ENCODE data around the gene LRRC61.

Gene LRRC61

DNA sequence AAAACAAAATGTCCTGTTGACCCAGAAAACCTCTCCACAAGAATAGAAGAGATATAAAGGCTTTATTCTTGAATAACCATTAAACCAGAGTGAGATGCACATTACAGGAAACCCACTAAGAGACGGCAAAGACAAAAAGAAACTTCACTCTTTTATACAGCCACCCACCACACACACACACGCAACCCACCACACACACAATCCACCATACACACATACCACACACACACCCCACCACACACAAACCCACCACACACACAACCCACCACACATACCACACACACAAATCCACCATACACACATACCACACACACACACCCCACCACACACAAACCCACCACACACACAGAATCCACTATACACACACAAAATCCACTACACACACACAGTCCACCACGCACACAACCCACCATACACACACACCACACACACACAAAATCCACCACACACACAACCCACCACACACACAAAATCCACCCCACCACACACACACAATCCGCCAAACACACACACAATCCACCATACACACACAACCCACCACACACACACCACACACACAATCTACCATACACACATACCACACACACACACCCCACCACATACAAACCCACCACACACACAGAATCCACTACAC, 36.0 kb downstream of the LRRC61 start (continued):
- TF ChIP-seq, protein P1, sequence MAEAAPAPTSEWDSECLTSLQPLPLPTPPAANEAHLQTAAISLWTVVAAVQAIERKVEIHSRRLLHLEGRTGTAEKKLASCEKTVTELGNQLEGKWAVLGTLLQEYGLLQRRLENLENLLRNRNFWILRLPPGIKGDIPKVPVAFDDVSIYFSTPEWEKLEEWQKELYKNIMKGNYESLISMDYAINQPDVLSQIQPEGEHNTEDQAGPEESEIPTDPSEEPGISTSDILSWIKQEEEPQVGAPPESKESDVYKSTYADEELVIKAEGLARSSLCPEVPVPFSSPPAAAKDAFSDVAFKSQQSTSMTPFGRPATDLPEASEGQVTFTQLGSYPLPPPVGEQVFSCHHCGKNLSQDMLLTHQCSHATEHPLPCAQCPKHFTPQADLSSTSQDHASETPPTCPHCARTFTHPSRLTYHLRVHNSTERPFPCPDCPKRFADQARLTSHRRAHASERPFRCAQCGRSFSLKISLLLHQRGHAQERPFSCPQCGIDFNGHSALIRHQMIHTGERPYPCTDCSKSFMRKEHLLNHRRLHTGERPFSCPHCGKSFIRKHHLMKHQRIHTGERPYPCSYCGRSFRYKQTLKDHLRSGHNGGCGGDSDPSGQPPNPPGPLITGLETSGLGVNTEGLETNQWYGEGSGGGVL (tag by site-specific recombination; IDR thresholded peaks at IDR 0.05): no peak
- TF ChIP-seq KLF8 (tag by site-specific recombination; IDR thresholded peaks at IDR 0.05) (no peak), EGR2 (tag by site-specific recombination; IDR thresholded peaks at IDR 0.05; ENCODE audit: low read depth) (peak; percentile 57), ZNF707 (tag by site-specific recombination; IDR thresholded peaks at IDR 0.05) (no peak; the same call in 1 of the 2 replicates), ZNF629 (tag by site-specific recombination; IDR thresholded peaks at IDR 0.05) (no peak), SETDB1 (IDR thresholded peaks at IDR 0.05; ENCODE audit: insufficient read length, low read length) (no peak), ZNF837 (tag by site-specific recombination; IDR thresholded peaks at IDR 0.05) (no peak), ZNF391 (tag by site-specific recombination; IDR thresholded peaks at IDR 0.05; ENCODE audit: borderline replicate concordance, low read depth) (0 out of 2 replicates have a peak, but pooled peaks have one; percentile 18), ZNF600 (tag by site-specific recombination; IDR thresholded peaks at IDR 0.05) (no peak), ZNF37A (tag by site-specific recombination; IDR thresholded peaks at IDR 0.05) (no peak), ZNF529 (tag by site-specific recombination; IDR thresholded peaks at IDR 0.05; ENCODE audit: insufficient replicate concordance) (no peak), ZNF146 (tag by site-specific recombination; IDR thresholded peaks at IDR 0.05) (0 out of 2 replicates have a peak, but pooled peaks have one; percentile 6), ZNF701 (tag by site-specific recombination; IDR thresholded peaks at IDR 0.05) (no peak), ZNF2 (tag by site-specific recombination; IDR thresholded peaks at IDR 0.05) (peak; percentile 41; the same call in 1 of the 2 replicates), ZIC2 (tag by site-specific recombination; IDR thresholded peaks at IDR 0.05) (no peak), ZNF777 (tag by site-specific recombination; IDR thresholded peaks at IDR 0.05; ENCODE audit: borderline replicate concordance) (no peak), HOXC10 (CRISPR knock-in tag; IDR thresholded peaks at IDR 0.05) (no peak), ZNF473 (tag by site-specific recombination; IDR thresholded peaks at IDR 0.05) (0 out of 2 replicates have a peak, but pooled peaks have one; percentile 23), ZNF670 (tag by site-specific recombination; IDR thresholded peaks at IDR 0.05; ENCODE audit: low read depth) (0 out of 2 replicates have a peak, but pooled peaks have one; percentile 55), ZNF223 (tag by site-specific recombination; IDR thresholded peaks at IDR 0.05) (no peak), ZNF16 (tag by site-specific recombination; IDR thresholded peaks at IDR 0.05; ENCODE audit: low read depth) (no peak), ZNF776 (tag by site-specific recombination; IDR thresholded peaks at IDR 0.05; ENCODE audit: borderline replicate concordance) (no peak), ZNF302 (tag by site-specific recombination; IDR thresholded peaks at IDR 0.05; ENCODE audit: low read depth) (no peak)
- TF ChIP-seq, protein P2, sequence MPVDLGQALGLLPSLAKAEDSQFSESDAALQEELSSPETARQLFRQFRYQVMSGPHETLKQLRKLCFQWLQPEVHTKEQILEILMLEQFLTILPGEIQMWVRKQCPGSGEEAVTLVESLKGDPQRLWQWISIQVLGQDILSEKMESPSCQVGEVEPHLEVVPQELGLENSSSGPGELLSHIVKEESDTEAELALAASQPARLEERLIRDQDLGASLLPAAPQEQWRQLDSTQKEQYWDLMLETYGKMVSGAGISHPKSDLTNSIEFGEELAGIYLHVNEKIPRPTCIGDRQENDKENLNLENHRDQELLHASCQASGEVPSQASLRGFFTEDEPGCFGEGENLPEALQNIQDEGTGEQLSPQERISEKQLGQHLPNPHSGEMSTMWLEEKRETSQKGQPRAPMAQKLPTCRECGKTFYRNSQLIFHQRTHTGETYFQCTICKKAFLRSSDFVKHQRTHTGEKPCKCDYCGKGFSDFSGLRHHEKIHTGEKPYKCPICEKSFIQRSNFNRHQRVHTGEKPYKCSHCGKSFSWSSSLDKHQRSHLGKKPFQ (tag by site-specific recombination; IDR thresholded peaks at IDR 0.05): peak; percentile 24; the same call in 1 of the 2 replicates
- TF ChIP-seq, protein P3, sequence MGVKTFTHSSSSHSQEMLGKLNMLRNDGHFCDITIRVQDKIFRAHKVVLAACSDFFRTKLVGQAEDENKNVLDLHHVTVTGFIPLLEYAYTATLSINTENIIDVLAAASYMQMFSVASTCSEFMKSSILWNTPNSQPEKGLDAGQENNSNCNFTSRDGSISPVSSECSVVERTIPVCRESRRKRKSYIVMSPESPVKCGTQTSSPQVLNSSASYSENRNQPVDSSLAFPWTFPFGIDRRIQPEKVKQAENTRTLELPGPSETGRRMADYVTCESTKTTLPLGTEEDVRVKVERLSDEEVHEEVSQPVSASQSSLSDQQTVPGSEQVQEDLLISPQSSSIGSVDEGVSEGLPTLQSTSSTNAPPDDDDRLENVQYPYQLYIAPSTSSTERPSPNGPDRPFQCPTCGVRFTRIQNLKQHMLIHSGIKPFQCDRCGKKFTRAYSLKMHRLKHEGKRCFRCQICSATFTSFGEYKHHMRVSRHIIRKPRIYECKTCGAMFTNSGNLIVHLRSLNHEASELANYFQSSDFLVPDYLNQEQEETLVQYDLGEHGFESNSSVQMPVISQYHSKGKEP (tag by site-specific recombination; IDR thresholded peaks at IDR 0.05): no peak
- TF ChIP-seq, protein P4, sequence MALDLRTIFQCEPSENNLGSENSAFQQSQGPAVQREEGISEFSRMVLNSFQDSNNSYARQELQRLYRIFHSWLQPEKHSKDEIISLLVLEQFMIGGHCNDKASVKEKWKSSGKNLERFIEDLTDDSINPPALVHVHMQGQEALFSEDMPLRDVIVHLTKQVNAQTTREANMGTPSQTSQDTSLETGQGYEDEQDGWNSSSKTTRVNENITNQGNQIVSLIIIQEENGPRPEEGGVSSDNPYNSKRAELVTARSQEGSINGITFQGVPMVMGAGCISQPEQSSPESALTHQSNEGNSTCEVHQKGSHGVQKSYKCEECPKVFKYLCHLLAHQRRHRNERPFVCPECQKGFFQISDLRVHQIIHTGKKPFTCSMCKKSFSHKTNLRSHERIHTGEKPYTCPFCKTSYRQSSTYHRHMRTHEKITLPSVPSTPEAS (tag by site-specific recombination; IDR thresholded peaks at IDR 0.05): peak; percentile 19; the same call in 1 of the 2 replicates
- TF ChIP-seq, protein P5, sequence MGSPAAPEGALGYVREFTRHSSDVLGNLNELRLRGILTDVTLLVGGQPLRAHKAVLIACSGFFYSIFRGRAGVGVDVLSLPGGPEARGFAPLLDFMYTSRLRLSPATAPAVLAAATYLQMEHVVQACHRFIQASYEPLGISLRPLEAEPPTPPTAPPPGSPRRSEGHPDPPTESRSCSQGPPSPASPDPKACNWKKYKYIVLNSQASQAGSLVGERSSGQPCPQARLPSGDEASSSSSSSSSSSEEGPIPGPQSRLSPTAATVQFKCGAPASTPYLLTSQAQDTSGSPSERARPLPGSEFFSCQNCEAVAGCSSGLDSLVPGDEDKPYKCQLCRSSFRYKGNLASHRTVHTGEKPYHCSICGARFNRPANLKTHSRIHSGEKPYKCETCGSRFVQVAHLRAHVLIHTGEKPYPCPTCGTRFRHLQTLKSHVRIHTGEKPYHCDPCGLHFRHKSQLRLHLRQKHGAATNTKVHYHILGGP (tag by site-specific recombination; IDR thresholded peaks at IDR 0.05): no peak
- TF ChIP-seq, protein P6, sequence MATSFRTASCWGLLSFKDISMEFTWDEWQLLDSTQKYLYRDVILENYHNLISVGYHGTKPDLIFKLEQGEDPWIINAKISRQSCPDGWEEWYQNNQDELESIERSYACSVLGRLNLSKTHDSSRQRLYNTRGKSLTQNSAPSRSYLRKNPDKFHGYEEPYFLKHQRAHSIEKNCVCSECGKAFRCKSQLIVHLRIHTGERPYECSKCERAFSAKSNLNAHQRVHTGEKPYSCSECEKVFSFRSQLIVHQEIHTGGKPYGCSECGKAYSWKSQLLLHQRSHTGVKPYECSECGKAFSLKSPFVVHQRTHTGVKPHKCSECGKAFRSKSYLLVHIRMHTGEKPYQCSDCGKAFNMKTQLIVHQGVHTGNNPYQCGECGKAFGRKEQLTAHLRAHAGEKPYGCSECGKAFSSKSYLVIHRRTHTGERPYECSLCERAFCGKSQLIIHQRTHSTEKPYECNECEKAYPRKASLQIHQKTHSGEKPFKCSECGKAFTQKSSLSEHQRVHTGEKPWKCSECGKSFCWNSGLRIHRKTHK (tag by site-specific recombination; IDR thresholded peaks at IDR 0.05): no peak
